Measurements from ENCODE around the gene EMC9. TPM values are rescaled to one million over a fixed set of nuclear protein-coding genes. Genes with fewer than 3 reads are reported as not detected.

EMC9 gene, protein sequence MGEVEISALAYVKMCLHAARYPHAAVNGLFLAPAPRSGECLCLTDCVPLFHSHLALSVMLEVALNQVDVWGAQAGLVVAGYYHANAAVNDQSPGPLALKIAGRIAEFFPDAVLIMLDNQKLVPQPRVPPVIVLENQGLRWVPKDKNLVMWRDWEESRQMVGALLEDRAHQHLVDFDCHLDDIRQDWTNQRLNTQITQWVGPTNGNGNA
- polyA plus RNA-seq (2011; rRNA removed) (6.9 and 13.3 TPM in 2 replicates), polyA minus RNA-seq (2011; rRNA and poly(A)+ RNA removed) (3.6 TPM in 2 replicates)

DNA sequence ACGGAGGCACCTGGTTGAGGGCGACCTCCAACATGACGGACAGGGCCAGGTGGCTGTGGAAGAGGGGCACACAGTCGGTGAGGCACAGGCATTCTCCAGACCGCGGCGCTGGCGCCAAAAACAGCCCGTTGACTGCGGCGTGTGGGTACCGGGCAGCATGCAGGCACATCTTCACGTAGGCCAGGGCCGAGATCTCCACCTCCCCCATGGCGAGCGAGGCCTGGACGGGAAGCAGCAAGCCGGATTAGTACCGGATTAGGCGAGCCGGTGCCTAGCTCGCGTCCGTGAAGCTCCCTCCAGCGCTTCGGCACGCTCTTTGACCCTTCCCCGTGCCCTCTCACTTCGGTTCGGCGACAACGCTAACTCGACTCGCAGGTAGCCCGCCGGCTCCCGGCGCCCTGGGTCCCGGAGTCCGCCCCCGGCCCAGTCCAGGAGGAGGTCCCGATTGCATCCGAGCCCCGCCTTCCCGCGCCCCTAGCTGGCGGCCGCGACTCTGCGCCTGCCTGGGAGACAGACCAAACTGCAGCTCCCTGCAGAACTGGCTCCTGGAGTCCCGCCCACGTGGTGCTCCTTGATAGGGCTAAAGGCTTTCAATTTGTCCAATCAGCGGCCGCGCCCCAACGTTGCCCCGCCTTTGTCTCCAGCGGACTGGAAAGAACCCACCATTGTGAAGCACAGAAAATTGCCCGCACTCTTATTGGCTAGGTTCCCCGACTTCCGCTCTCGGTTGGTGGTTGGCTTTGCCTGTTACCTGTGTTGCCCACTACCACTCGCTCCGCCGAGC, at the start of gene EMC9:
Gene EMC9 (minus strand): TSS at position 495 of the 784 bp plus-strand sequence. CDS start 287 bp downstream, at position 208.
- peaks cover 23% of the 10 kb centered on the region for H3K36me3 ChIP-seq (ENCODE audit: control insufficient read depth, insufficient read depth, low read length)
- TF ChIP-seq, protein P1, sequence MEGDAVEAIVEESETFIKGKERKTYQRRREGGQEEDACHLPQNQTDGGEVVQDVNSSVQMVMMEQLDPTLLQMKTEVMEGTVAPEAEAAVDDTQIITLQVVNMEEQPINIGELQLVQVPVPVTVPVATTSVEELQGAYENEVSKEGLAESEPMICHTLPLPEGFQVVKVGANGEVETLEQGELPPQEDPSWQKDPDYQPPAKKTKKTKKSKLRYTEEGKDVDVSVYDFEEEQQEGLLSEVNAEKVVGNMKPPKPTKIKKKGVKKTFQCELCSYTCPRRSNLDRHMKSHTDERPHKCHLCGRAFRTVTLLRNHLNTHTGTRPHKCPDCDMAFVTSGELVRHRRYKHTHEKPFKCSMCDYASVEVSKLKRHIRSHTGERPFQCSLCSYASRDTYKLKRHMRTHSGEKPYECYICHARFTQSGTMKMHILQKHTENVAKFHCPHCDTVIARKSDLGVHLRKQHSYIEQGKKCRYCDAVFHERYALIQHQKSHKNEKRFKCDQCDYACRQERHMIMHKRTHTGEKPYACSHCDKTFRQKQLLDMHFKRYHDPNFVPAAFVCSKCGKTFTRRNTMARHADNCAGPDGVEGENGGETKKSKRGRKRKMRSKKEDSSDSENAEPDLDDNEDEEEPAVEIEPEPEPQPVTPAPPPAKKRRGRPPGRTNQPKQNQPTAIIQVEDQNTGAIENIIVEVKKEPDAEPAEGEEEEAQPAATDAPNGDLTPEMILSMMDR (IDR thresholded peaks at IDR 0.05; ENCODE audit: insufficient read depth, low read depth, low read length), result peak; percentile 56
- POLR2A ChIA-PET, result interaction anchor here (1.2 kb wide), 1 partner anchor 20 kb away, joined by 8 read pairs; the partner anchor contains the start of gene IRF9

GRCh38 chr14:24190416-24190815, 49.0 kb upstream of the EMC9 start:
- no peak overlapping the region for H3K4me3 ChIP-seq (ENCODE audit: low read depth, low read length)
- H3K27me3 ChIP-seq (ENCODE audit: control insufficient read depth, insufficient read depth, low read length), result no peaks in the 10 kb centered on the region
- ChIA-PET POLR2A (no interaction called here), CTCF (no interaction called here)
- no peak for DNase-seq (ENCODE audit: low read depth)
- H3K36me3 ChIP-seq (ENCODE audit: control insufficient read depth, insufficient read depth, low read length), result peaks cover 21% of the 10 kb centered on the region
- TF ChIP-seq, protein P1 (IDR thresholded peaks at IDR 0.05; ENCODE audit: insufficient read depth, low read depth, low read length), result no peak

More for the DNA sequence above, at the start of gene EMC9:
- peak within 1 kb of the TSS; percentile 66 for H3K4me3 ChIP-seq (ENCODE audit: low read depth, low read length)
- no peaks in the 10 kb centered on the region for H3K27me3 ChIP-seq (ENCODE audit: control insufficient read depth, insufficient read depth, low read length)
- CTCF ChIA-PET, result interaction anchor here (0.5 to 1.0 kb wide), 3 partner anchors 20 to 980 kb away, joined by 3 to 9 read pairs (median 5); partner anchors contain the start of genes IPO4 and IRF9
- peak; percentile 96 for DNase-seq (ENCODE audit: low read depth)

DNA sequence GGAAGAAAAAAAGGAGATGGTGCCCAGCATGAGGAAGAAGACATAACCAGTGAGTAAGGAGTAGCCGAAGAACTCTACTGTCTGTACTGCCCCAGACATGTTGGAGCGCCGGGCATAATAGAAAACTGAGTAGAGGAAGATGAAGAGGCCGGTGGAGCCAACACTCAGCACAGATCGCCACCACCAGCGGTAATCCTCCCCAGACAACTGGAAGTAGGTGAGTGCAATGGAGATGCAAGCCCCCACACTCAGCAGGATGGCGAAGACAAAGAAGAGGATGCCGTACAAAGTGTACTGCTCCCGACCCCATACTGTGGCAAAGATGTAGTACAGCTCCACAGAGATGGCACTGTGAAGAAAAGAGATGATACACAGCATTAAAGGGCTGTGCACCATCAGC, 48.1 kb upstream of the EMC9 start:
- CTCF ChIA-PET, result interaction anchor here (0.7 to 2.7 kb wide), 3 partner anchors 28 to 144 kb away, joined by 3 to 18 read pairs (median 5); partner anchors contain the start of gene IRF9
- Histone ChIP-seq H3K4me3 (ENCODE audit: low read depth, low read length) (no peak overlapping the region), H3K27me3 (ENCODE audit: control insufficient read depth, insufficient read depth, low read length) (no peaks in the 10 kb centered on the region), H3K36me3 (ENCODE audit: control insufficient read depth, insufficient read depth, low read length) (peaks cover 26% of the 10 kb centered on the region)
- DNase-seq (ENCODE audit: low read depth), result no peak
- POLR2A ChIA-PET, result no interaction called here
- TF ChIP-seq, protein P1 (IDR thresholded peaks at IDR 0.05; ENCODE audit: insufficient read depth, low read depth, low read length), result no peak

GRCh38 chr14:24189059-24189375, 47.6 kb upstream of the EMC9 start:
- H3K4me3 ChIP-seq (ENCODE audit: low read depth, low read length), result no peak overlapping the region
- CTCF ChIA-PET, result interaction anchor here (0.7 to 2.7 kb wide), 5 partner anchors 28 to 144 kb away, joined by 3 to 18 read pairs (median 5); partner anchors contain the start of genes EMC9, IRF9 and PSME1
- no peak for DNase-seq (ENCODE audit: low read depth)
- H3K36me3 ChIP-seq (ENCODE audit: control insufficient read depth, insufficient read depth, low read length), result peaks cover 30% of the 10 kb centered on the region
- POLR2A ChIA-PET, result no interaction called here
- no peaks in the 10 kb centered on the region for H3K27me3 ChIP-seq (ENCODE audit: control insufficient read depth, insufficient read depth, low read length)
- TF ChIP-seq, protein P1 (IDR thresholded peaks at IDR 0.05; ENCODE audit: insufficient read depth, low read depth, low read length), result no peak

Data from BJ (cell line).